Placental epithelial cell (primary cell): ENCODE data around the gene RNF138. TPM values are rescaled to one million over a fixed set of nuclear protein-coding genes. Genes with fewer than 3 reads are reported as not detected.

ENCODE experiments used
- small RNA-seq: library from RNA; depleted of rRNA; stranded (forward); fragments of <200 nt; gene quantifications from one replicate; pipeline ENCODE3, GENCODE V24; 2012
- total RNA-seq: library from RNA; depleted of rRNA; stranded (reverse); fragments of >200 nt; gene quantifications from 2 replicates; pipeline ENCODE4 v1.2.3, GENCODE V29; 2012

The RNF138 gene, protein sequence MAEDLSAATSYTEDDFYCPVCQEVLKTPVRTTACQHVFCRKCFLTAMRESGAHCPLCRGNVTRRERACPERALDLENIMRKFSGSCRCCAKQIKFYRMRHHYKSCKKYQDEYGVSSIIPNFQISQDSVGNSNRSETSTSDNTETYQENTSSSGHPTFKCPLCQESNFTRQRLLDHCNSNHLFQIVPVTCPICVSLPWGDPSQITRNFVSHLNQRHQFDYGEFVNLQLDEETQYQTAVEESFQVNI
- 10.3 and 23.2 TPM in 2 replicates for total RNA-seq

GRCh38 chr18:32091724-32092421 lies at the start of gene RNF138:
Gene RNF138 (plus strand): TSS chr18:32091874. CDS start chr18:32092777, 903 bp downstream.

Small RNA genes within 50 kb of the gene (small RNA-seq; reads per million reads assigned to genes)
- gene RNA5SP453, result not detected

Other genes with a start within 250 kb of the RNF138 start
- 38.5 and 47.8 TPM in 2 replicates for gene TRAPPC8, start 148.7 kb upstream of the RNF138 start, total RNA-seq
- gene RNF125, start 73.0 kb upstream of the RNF138 start, total RNA-seq, result 0.43 and 0.79 TPM in 2 replicates
- under 0.01 and 0.11 TPM in 2 replicates for gene MEP1B, start 98.2 kb downstream of the RNF138 start, total RNA-seq